HG03439 (cell line): ENCODE measurements around the gene TLR10.
"Not testable (repeated sequence)": the region's sequence is repeated elsewhere in the genome, so short reads cannot be mapped to it uniquely, and the experiment has no call there.

Source experiments
- ATAC-seq: cut with Tn5 transposase; IDR thresholded peaks from one replicate; pipeline ENCODE4 v1.9.1; 2021; ENCODE audit warnings: mild to moderate bottlenecking, moderate library complexity; ENCODE audit not compliant: unreplicated experiment

TLR10 gene

DNA sequence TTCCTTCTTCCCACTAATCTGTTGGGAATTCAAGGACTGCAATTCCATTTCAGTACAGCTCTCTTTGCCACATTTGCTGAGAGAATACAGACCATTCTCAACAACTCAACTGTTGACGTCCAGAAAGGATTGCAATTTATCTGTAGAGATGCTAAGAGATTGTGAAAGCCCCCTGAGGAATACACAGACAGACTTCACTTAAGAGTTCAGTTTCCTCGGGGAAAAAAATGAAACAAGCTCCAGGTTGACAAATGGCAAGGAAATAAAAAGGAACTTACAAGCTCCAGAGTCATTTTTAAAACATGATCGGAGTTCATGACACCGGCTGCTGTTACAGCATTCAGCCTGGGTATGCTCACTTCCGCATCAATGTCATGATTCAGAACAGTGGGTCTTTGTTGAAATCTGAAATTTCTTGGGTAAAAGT lies 13.8 kb downstream of the TLR10 start:
- no peak for ATAC-seq

GRCh38 chr4:38766940-38767339 lies 15.8 kb downstream of the TLR10 start:
- ATAC-seq, result not testable (repeated sequence)

DNA sequence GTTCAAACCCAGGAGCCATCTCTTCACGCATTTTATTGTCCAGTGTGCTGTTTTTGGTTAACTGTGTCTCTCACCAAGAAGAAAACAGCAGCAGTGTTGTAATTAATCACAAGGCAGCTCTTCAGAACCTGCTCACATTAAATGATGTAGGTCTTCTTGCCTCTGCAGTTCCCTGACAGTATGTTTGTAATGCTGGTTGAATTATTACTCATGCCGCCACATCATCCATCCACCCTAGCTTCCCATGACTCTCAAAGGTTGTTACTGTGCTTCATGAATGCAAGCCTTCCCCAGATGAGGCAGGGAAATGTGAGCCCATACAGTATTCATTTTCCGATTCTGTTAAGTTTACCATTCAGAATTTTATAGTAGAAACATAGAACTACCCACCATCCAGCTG lies 17.4 kb downstream of the TLR10 start:
- no peak for ATAC-seq

- ATAC-seq, result no peak
These were observed 18.5 kb downstream of the TLR10 start for GRCh38 chr4:38764277-38764676.

DNA sequence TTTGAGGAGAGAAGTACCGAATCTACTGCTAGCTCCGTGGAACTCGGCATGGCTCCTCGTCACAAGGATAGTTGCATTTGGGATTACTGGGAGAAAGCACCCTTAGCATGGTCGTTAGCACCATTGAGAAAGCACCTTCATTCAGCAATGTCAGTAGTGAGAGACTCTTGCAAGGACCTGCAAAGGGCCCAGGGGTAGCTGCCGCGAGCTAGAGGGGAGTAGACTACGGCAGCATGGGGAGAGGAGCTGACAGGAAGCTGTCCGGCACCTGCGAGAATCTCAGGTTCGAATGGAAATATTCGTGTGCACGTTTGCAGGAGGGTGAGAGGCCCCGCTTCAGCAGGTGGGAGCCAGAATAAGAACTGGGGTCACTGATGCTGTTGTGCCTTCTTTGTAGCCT lies 20.2 kb downstream of the TLR10 start:
- ATAC-seq, result no peak

DNA sequence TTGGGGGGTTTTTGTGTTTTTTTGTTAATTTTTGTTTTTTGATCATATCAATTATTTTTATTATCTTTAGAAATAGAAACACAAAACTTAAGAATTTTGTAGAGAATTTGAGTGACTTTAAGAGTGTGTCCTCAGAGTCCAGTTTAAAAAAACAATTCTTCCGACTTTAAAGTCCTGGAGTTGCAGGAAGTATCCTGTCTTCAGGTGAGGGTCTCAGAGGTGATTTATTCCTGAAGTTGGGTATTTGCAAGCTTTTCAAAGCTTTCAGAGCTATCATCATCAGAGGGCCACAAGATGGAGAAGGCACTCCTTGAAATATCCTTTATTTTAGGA lies 23.0 kb downstream of the TLR10 start:
- no peak for ATAC-seq

- no peak for ATAC-seq
These were observed 23.5 kb downstream of the TLR10 start for GRCh38 chr4:38759113-38759789.

- no peak for ATAC-seq
These were observed 24.7 kb downstream of the TLR10 start for GRCh38 chr4:38757945-38758600.

DNA sequence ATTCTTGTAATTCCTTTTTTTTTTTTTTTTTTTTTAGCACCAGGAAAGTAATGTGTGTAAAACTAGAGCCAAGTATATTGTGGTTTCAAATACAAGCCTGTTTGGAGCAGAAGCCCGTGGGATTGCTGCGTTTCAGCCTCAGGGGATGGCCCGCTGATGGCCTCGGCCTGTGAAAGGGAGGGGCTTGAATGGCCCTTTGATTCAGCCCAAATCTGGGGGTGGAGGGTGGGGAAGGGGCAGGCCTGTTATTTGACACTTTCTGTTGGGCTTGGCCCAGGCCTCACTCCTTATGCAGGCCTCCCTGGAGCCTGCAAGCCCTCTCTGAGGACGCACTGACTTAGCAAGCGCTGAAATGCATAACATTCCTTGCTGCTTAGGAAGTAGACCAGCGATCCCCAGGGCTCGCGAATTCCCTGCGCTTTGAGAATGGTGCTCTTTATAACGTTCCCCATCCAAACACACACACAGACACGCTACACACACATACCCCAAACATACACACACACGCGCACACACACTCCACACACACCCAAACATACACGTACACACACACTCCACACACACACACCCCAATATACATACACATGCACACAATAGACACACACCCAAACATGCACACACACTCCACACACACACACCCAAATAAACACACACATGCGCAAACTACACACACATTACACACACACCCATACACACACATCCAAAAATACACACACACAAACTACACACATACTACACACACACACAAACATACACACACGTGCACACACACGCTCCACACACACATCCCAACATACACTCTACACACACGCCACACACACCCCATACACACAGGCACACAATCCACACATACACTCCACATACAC lies 29.6 kb downstream of the TLR10 start:
- no peak for ATAC-seq

GRCh38 chr4:38752372-38752940 lies 30.3 kb downstream of the TLR10 start:
- ATAC-seq, result peak; percentile 95

DNA sequence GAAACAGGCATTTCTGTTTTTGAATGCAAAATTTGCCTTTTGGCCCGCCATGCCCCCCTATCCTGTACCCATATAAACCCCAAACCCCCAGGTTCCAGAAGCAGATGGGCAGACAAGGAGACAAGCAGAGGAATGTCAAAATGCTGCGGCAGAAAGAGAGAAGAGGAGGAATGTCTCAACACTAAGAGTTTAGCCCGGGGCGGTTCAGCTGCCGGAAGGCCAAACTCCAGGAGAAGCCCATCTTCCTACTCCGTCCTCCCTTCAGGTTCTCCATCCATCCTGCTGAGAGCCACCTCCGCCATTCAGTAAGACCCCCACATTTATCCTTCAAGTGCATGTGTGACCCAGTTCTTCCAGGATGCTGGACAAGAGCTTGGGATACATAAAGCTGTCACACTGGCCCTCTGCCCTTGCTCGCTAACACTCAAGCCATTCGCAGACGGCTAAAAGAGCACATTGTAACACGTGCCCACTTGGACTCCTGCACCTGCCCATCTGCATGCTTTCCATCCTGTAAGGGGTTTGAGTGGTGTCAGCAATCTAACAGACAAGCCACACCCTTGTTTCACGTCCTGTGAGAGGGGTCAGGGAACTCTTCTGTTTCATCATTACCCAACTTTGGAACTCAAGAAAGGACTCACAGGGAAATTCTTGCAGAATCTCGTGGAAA lies 31.3 kb downstream of the TLR10 start:
- no peak for ATAC-seq

- no peak for ATAC-seq
These were observed 33.5 kb downstream of the TLR10 start for GRCh38 chr4:38749336-38749735.

DNA sequence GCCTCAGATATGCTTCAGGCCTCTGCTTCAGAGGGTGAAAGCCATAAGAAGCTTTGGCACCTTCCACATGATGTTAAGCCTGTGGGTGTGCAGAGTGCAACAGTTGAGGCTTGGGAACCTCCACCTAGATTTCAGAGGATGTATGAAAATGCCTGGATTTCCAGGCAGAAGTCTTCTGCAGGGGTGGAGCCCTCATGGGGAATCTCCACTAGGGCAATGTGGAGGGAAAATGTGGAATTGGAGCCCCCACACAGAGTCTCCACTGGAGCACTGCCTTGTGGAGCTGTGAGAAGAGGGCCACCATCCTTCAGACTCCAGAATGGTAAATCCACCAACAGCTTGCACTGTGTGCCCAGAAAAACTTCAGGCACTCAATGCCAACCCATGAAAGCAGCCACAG lies 35.2 kb downstream of the TLR10 start:
- ATAC-seq, result no peak

DNA sequence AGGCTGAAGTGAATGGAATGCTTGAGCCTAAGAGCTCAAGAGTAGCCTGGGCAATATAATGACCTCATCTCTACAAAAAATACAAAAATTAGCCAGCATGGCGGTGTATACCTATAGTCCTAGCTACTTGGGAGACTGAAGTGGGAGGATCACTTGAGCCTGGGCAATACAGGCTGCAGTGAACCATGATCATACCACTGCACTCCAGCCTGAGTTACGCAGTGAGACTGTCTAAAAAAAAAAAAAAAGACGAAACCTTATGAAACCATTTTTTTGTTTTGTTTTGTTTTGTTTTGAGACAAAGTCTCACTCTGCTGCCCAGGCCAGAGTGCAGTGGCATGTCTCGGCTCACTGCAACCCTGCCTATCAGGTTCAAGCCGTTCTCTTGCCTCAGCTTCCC lies 36.9 kb downstream of the TLR10 start:
- no peak for ATAC-seq

- ATAC-seq, result no peak
These were observed 38.9 kb downstream of the TLR10 start for GRCh38 chr4:38743866-38744265.

GRCh38 chr4:38740303-38740702 lies 42.5 kb downstream of the TLR10 start:
- ATAC-seq, result no peak

DNA sequence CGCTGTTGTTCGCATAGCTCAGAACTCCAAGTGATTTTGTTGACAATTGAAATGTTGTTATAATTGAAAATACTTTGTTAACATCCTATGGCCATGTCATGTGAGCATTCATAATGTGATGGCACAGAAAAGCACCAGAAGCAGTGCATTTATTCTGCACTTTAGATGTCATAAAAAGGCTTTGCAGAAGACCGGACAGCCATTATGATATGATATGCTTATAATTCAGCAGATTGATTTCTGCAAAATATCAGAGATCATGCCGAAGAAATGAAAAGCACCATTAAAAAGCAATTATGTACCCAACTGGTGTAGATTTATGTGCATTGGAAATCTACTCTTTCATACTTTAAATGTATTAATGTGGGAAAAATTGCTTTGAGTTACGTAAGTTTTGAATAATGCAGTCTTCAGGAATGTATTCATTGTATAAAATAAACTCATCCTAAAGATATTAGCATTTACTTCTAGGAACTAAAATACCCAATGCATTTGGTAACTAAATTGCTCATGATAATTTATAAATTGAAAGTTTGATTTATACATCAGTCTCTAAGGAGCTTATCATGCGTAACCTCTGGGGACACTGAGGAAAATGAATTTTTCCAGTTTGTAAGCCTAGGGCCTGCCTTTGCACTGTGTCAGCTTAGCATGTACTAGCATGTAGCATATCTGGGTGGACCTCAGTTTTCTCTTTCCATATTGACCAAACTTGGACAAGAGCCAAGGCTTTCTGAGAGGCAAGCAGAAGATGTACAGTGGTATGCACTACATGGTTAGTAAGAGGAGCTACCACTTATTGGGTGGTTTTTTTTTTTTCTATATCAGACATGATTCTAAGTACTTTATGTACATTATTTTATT lies 43.6 kb downstream of the TLR10 start:
- ATAC-seq, result no peak

DNA sequence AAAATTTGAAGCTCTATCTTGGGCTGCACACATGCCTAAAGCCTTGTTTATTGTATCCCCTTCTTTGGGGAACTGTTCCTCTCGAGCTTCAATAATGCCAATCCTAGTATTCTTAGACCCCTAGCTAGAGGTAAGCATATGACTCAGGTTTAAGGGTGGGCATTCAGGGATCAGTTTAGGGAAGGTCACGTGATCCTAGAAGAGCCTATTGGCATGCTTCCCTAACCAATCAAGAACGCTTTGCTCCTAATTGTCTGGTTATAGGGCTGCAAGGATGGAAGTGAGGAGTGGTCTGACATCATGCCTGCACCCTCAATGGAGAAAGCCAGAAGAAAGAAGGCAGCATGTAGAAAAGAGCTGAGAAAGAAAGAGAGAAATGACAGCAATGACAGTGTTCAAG lies 46.9 kb downstream of the TLR10 start:
- ATAC-seq, result no peak

DNA sequence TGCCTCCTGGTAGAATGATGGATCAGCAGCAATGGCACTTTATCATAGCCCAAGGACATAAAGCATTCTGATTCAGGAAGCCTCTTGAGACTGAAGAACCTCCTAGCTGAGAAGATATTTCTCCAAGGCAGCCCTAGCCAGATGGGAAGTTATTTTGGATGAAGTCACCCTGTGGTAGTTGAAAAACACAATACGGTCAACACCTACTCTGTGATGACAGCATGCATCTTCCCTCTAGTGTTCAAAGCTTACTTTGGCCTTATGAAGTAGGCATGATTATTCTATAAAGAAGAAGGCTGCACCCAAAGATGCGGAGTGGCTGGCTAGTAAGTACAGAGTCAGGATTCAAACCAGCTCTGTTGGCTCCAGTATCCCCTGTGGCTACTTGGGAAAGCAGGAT lies 47.9 kb downstream of the TLR10 start:
- no peak for ATAC-seq

DNA sequence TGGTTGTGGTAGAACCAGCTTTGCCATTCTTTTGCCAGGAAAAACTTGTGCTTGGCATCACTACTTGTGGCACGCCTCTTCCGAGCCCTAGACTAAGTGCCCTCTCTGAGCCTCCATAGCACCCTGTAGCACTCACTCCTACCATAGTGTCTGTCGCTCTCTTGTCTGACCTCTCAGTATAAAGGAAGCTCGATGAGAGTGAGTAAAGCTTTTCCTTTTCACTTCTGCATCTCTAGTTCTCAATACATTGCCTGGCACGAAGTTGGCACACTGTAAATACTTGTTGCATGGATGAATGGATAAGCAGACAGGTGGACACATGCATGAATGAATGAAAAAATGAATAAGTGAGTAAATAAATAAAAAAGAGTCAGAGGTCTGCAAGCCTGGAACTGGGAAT lies 48.3 kb downstream of the TLR10 start:
- no peak for ATAC-seq
